Effector memory CD8-positive, alpha-beta T cell (primary cell): ENCODE data around the gene OS9.
"Not testable (repeated sequence)": the region's sequence is repeated elsewhere in the genome, so short reads cannot be mapped to it uniquely, and the experiment has no call there.

Source experiments
- ATAC-seq: fragments of 150-1000 bp; cut with Tn5 transposase; replicated peaks from 2 replicates; pipeline ENCODE4 v1.10.0; 2021; ENCODE audit warnings: mild to moderate bottlenecking, moderate library complexity
- DNase-seq, 3 experiments: peaks; one replicate each; pipeline ENCODE4 v3.0.0; 2021
- H3K27ac Mint-ChIP-seq, 2 donors: one replicate each; pipeline ENCODE4 v1.8.0; 2022; ENCODE audit warnings: mild to moderate bottlenecking in 2 of 2, mixed read lengths in 2 of 2, moderate library complexity in 2 of 2
- H3K27me3 Mint-ChIP-seq, 2 donors: one replicate each; pipeline ENCODE4 v1.8.0; 2022; ENCODE audit warnings: mixed read lengths in 2 of 2
- H3K36me3 Mint-ChIP-seq: one replicate; pipeline ENCODE4 v1.8.0; 2022; ENCODE audit warnings: mild to moderate bottlenecking, moderate library complexity, mixed read lengths; ENCODE audit not compliant: insufficient read depth
- H3K4me1 Mint-ChIP-seq, 2 donors: one replicate each; pipeline ENCODE4 v1.8.0; 2022; ENCODE audit warnings: low read depth in 2 of 2, mixed read lengths in 2 of 2
- H3K4me3 Mint-ChIP-seq, 2 donors: one replicate each; pipeline ENCODE4 v1.8.0; 2022; ENCODE audit warnings: mild to moderate bottlenecking in 2 of 2, mixed read lengths in 2 of 2, moderate library complexity in 2 of 2
- H3K9me3 Mint-ChIP-seq, 2 donors: one replicate each; pipeline ENCODE4 v1.8.0; 2022; ENCODE audit warnings: mixed read lengths in 2 of 2

Gene OS9

DNA sequence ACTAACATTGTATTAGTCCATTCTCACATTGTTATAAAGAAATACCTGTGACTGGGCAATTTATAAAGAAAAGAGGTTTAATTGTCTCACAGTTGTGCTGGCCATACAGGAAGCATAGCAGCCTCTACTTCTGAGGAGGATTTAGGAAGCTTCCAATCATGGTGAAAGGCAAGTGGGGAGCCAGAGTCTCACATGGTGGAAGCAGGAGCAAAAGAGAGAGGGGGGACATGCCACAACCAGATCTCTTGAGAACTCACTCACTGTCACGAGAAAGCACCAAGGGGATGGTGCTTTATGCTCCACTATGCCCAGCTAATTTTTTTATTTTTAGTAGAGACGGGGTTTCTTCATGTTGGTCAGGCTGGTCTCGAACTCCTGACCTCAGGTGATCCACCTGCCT is 13.3 kb downstream of the OS9 start:
- Mint-ChIP-seq H3K27ac (peak overlapping the region in 1 of 2 donors; percentile 60), H3K9me3 (no peaks in the 10 kb centered on the region), H3K36me3 (peaks cover 62% of the 10 kb centered on the region), H3K4me1 (peaks cover 0 to 5% of the 10 kb centered on the region in 2 donors), H3K27me3 (no peaks in the 10 kb centered on the region), H3K4me3 (no peak overlapping the region)
- DNase-seq (no peak), ATAC-seq (no peak)

GRCh38 chr12:57708296-57708695 is 14.4 kb downstream of the OS9 start:
- H3K27me3 Mint-ChIP-seq = no peaks in the 10 kb centered on the region
- peaks cover 0 to 5% of the 10 kb centered on the region in 2 donors for H3K4me1 Mint-ChIP-seq
- H3K4me3 Mint-ChIP-seq = no peak overlapping the region
- H3K9me3 Mint-ChIP-seq = no peaks in the 10 kb centered on the region
- no peak for ATAC-seq
- no peak for DNase-seq
- H3K36me3 Mint-ChIP-seq = peaks cover 54% of the 10 kb centered on the region
- H3K27ac Mint-ChIP-seq = no peak overlapping the region

DNA sequence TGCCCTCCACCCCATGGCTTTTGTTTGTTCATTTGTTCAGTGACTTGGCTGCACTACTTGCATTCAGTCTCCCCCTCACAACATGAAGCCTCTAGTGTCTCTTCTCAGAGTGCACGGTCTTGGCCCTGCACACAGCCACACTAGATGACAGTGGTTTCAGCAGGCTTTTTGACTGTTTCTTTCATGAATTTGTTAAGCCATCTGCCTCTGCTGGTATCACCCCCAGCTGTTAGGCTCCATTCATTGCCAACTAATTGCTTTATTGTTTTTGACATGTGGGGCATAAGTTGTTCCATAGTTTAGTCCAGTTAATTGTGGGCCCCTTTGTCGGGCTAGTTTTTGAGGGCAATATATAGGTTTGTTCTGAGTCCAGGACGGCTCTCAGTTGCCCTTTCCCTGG is 18.8 kb downstream of the OS9 start:
- H3K27me3 Mint-ChIP-seq = no peaks in the 10 kb centered on the region
- no peak overlapping the region for H3K27ac Mint-ChIP-seq
- H3K4me1 Mint-ChIP-seq = no peaks in the 10 kb centered on the region
- ATAC-seq (no peak), DNase-seq (no peak)
- H3K36me3 Mint-ChIP-seq = peaks cover 47% of the 10 kb centered on the region
- H3K4me3 Mint-ChIP-seq = no peak overlapping the region
- H3K9me3 Mint-ChIP-seq = no peaks in the 10 kb centered on the region

DNA sequence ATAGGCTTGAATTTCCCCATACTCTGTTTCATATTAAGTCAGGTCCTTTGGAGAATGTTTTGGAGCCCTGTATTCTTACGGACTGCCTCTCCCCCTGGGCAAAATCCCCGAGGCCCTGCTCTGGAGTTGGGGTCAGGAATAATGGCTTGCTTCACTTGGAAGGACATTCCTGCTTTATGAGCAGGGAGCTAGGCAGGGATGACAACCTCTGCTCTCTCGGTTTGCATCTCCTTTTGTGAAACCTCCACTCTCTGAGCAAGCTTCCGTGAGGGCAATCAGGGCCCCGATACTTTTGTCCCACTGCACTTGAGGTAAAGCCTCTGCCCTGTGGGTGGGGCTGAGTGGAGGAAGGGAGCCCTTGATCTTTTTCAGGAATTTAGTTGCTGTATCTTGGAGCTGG is 19.3 kb downstream of the OS9 start:
- DNase-seq (no peak), ATAC-seq (no peak)
- H3K36me3 Mint-ChIP-seq = peaks cover 51% of the 10 kb centered on the region
- H3K4me3 Mint-ChIP-seq = no peak overlapping the region
- no peaks in the 10 kb centered on the region for H3K4me1 Mint-ChIP-seq
- H3K27me3 Mint-ChIP-seq = no peaks in the 10 kb centered on the region
- no peak overlapping the region for H3K27ac Mint-ChIP-seq
- no peaks in the 10 kb centered on the region for H3K9me3 Mint-ChIP-seq

GRCh38 chr12:57715036-57715748 is 21.3 kb downstream of the OS9 start:
- H3K36me3 Mint-ChIP-seq = peaks cover 56% of the 10 kb centered on the region
- ATAC-seq, DNase-seq, H3K27me3 Mint-ChIP-seq, H3K4me3 Mint-ChIP-seq, H3K27ac Mint-ChIP-seq, H3K4me1 Mint-ChIP-seq, H3K9me3 Mint-ChIP-seq: not testable (repeated sequence)

GRCh38 chr12:57715786-57716185 is 21.9 kb downstream of the OS9 start:
- Mint-ChIP-seq H3K36me3 (peaks cover 55% of the 10 kb centered on the region), H3K27ac (no peak overlapping the region), H3K9me3 (no peaks in the 10 kb centered on the region), H3K4me3 (no peak overlapping the region), H3K4me1 (peaks cover 0 to under 1% of the 10 kb centered on the region in 2 donors), H3K27me3 (no peaks in the 10 kb centered on the region)
- no peak for ATAC-seq
- DNase-seq = no peak

DNA sequence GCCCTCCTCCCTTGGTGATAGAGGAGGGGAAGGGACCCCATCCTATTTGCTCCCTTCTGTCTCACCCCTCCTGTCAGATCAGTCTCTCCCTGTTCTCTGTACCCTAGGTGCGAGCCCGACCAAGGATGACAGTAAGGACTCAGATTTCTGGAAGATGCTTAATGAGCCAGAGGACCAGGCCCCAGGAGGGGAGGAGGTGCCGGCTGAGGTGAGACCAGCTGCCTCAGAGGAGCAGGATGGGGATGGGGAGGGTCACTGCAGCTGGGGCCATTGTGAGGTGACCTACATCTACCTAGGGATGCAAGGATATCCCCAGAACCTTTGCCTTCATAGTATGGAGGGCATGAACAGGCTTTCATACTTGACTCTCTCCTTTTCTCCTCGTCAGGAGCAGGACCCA is 22.4 kb downstream of the OS9 start:
- H3K9me3 Mint-ChIP-seq = no peaks in the 10 kb centered on the region
- H3K36me3 Mint-ChIP-seq = peaks cover 56% of the 10 kb centered on the region
- H3K27ac Mint-ChIP-seq = no peak overlapping the region
- no peaks in the 10 kb centered on the region for H3K27me3 Mint-ChIP-seq
- ATAC-seq = no peak
- no peak overlapping the region for H3K4me3 Mint-ChIP-seq
- DNase-seq = no peak
- H3K4me1 Mint-ChIP-seq = peaks cover 0 to 4% of the 10 kb centered on the region in 2 donors

- ATAC-seq (no peak), DNase-seq (no peak)
- Mint-ChIP-seq H3K9me3 (no peaks in the 10 kb centered on the region), H3K27me3 (no peaks in the 10 kb centered on the region), H3K27ac (no peak overlapping the region), H3K4me3 (no peak overlapping the region), H3K36me3 (peaks cover 53% of the 10 kb centered on the region), H3K4me1 (peaks cover 6 to 7% of the 10 kb centered on the region in 2 donors)
These were observed 23.2 kb downstream of the OS9 start for GRCh38 chr12:57717131-57717530.

DNA sequence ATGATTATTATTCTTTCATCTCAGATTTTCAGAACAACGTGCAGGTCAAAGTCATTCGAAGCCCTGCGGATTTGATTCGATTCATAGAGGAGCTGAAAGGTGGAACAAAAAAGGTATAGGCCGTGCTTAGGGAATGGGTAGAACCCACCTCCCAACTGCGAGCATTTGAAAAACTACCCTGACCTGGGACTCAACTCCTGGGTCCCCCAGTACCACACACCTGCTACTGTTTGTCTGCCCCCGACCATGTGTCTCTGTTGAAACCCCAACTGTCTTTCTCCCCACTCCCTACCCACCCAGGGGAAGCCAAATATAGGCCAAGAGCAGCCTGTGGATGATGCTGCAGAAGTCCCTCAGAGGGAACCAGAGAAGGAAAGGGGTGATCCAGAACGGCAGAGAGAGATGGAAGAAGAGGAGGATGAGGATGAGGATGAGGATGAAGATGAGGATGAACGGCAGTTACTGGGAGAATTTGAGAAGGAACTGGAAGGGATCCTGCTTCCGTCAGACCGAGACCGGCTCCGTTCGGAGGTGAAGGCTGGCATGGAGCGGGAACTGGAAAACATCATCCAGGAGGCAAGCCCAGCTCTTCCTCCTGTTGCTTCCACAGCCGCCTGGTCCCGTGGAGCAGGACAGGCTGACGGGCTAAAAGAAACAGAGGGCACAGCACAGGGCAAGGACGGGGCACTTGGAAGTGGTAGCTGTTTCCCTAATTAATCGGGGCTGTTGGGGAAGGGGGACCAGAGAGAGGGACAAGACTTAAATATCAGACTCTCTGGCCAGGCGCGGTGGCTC is 24.1 kb downstream of the OS9 start:
- no peaks in the 10 kb centered on the region for H3K9me3 Mint-ChIP-seq
- ATAC-seq = no peak
- peaks cover 6 to 7% of the 10 kb centered on the region in 2 donors for H3K4me1 Mint-ChIP-seq
- H3K27me3 Mint-ChIP-seq = no peaks in the 10 kb centered on the region
- H3K36me3 Mint-ChIP-seq = peaks cover 57% of the 10 kb centered on the region
- H3K4me3 Mint-ChIP-seq = no peak overlapping the region
- peak overlapping the region; percentile 30 to 92 for H3K27ac Mint-ChIP-seq
- no peak for DNase-seq

- H3K4me3 Mint-ChIP-seq = no peak overlapping the region
- peaks cover 58% of the 10 kb centered on the region for H3K36me3 Mint-ChIP-seq
- no peak for ATAC-seq
- H3K9me3 Mint-ChIP-seq = no peaks in the 10 kb centered on the region
- DNase-seq = no peak
- no peaks in the 10 kb centered on the region for H3K27me3 Mint-ChIP-seq
- H3K4me1 Mint-ChIP-seq = peaks cover 9 to 16% of the 10 kb centered on the region in 2 donors
- peak overlapping the region; percentile 30 to 59 for H3K27ac Mint-ChIP-seq
These were observed 25.0 kb downstream of the OS9 start for GRCh38 chr12:57718641-57719528.

DNA sequence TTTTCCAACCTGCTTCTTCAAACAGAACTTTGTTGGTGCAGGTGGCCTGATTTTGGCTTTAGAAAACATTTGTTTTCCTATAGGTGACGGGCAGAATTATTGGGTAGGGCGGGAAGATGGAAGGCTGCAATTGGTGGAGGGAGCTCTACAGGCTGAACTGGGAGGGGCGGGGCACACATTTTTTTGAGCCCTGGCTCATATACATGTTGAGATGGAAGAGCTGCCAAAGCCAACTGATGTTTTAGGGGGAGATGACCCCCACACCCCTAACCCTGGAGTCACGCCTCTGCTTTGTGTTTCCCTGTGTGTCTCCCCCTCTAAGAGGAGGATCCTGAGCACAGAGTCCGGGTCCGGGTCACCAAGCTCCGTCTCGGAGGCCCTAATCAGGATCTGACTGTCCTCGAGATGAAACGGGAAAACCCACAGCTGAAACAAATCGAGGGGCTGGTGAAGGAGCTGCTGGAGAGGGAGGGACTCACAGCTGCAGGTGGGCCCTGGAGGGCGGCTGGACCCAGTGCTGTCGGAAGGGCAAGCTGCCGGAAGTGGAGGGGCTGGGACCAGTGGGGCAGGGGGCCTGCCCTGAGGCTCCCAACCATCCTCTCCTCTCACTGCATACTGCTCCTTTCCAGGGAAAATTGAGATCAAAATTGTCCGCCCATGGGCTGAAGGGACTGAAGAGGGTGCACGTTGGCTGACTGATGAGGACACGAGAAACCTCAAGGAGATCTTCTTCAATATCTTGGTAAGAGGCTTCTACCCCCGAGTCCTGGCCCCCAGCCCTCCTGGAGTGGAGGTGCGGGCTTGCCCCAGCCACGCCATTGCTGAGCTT is 26.1 kb downstream of the OS9 start:
- Mint-ChIP-seq H3K9me3 (no peaks in the 10 kb centered on the region), H3K27me3 (no peaks in the 10 kb centered on the region), H3K4me3 (no peak overlapping the region), H3K36me3 (peaks cover 53% of the 10 kb centered on the region), H3K4me1 (peaks cover 15 to 23% of the 10 kb centered on the region in 2 donors), H3K27ac (peak overlapping the region in 1 of 2 donors; percentile 82)
- ATAC-seq (no peak), DNase-seq (no peak)

DNA sequence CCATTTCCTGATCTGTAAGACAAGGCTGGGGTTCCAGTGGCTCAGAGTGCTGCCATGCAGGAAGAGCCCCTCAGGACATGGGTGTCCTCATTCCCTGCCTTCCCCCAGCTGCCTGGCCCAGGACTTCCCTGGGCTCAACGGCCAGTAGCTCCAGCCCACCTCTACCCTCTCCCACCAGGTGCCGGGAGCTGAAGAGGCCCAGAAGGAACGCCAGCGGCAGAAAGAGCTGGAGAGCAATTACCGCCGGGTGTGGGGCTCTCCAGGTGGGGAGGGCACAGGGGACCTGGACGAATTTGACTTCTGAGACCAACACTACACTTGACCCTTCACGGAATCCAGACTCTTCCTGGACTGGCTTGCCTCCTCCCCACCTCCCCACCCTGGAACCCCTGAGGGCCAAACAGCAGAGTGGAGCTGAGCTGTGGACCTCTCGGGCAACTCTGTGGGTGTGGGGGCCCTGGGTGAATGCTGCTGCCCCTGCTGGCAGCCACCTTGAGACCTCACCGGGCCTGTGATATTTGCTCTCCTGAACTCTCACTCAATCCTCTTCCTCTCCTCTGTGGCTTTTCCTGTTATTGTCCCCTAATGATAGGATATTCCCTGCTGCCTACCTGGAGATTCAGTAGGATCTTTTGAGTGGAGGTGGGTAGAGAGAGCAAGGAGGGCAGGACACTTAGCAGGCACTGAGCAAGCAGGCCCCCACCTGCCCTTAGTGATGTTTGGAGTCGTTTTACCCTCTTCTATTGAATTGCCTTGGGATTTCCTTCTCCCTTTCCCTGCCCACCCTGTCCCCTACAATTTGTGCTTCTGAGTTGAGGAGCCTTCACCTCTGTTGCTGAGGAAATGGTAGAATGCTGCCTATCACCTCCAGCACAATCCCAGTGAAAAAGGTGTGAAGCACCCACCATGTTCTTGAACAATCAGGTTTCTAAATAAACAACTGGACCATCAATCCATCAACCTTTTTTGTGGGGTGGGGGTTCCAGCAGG is 27.0 kb downstream of the OS9 start:
- Mint-ChIP-seq H3K27ac (peak overlapping the region; percentile 5 to 82), H3K4me1 (peaks cover 17 to 28% of the 10 kb centered on the region in 2 donors), H3K36me3 (peaks cover 58% of the 10 kb centered on the region), H3K4me3 (no peak overlapping the region), H3K27me3 (no peaks in the 10 kb centered on the region), H3K9me3 (no peaks in the 10 kb centered on the region)
- no peak for DNase-seq
- ATAC-seq = no peak
